ENCODE results near the gene KDM2B. TPM values are rescaled to one million over a fixed set of nuclear protein-coding genes. Genes with fewer than 3 reads are reported as not detected.

KDM2B gene
- total RNA-seq, 1 donor from 2014 or later = 36.8 TPM

- no peaks in the 10 kb centered on the region for H3K9me3 ChIP-seq
- no peaks in the 10 kb centered on the region for H3K27me3 ChIP-seq (ENCODE audit: low read depth)
- H3K36me3 ChIP-seq = peaks cover 47% of the 10 kb centered on the region
- DNase-seq (no peak), ATAC-seq (no peak)
- TF ChIP-seq CTCF (IDR thresholded peaks at IDR 0.05) = no peak
- H3K27ac ChIP-seq = no peak overlapping the region
- no peak overlapping the region for H3K4me3 ChIP-seq
- intact Hi-C loops (cut with DNase I) = no loop called here
- H3K4me1 ChIP-seq = no peaks in the 10 kb centered on the region
Observed at GRCh38 chr12:121511916-121512315, 68.9 kb downstream of the KDM2B start.

GRCh38 chr12:121509339-121509738, 71.5 kb downstream of the KDM2B start:
- intact Hi-C loops (cut with DNase I) = no loop called here
- no peak overlapping the region for H3K27ac ChIP-seq
- DNase-seq (no peak), ATAC-seq (no peak)
- H3K4me3 ChIP-seq = no peak overlapping the region
- H3K36me3 ChIP-seq = peaks cover 58% of the 10 kb centered on the region
- no peaks in the 10 kb centered on the region for H3K4me1 ChIP-seq
- no peaks in the 10 kb centered on the region for H3K27me3 ChIP-seq (ENCODE audit: low read depth)
- H3K9me3 ChIP-seq = no peaks in the 10 kb centered on the region
- TF ChIP-seq CTCF (IDR thresholded peaks at IDR 0.05) = no peak

GRCh38 chr12:121508533-121508932, 72.3 kb downstream of the KDM2B start:
- H3K36me3 ChIP-seq = peaks cover 61% of the 10 kb centered on the region

GRCh38 chr12:121507984-121508383, 72.8 kb downstream of the KDM2B start:
- H3K4me3 ChIP-seq = no peak overlapping the region
- no peak overlapping the region for H3K27ac ChIP-seq
- no peaks in the 10 kb centered on the region for H3K27me3 ChIP-seq (ENCODE audit: low read depth)
- H3K4me1 ChIP-seq = no peaks in the 10 kb centered on the region
- TF ChIP-seq CTCF (IDR thresholded peaks at IDR 0.05) = no peak
- H3K36me3 ChIP-seq = peaks cover 62% of the 10 kb centered on the region
- no peak for ATAC-seq
- intact Hi-C loops (cut with DNase I) = no loop called here
- DNase-seq = no peak
- H3K9me3 ChIP-seq = no peaks in the 10 kb centered on the region

More at GRCh38 chr12:121508533-121508932, 72.3 kb downstream of the KDM2B start:
- DNase-seq (no peak), ATAC-seq (no peak)
- no peaks in the 10 kb centered on the region for H3K4me1 ChIP-seq
- H3K9me3 ChIP-seq = no peaks in the 10 kb centered on the region
- intact Hi-C loops (cut with DNase I) = no loop called here
- TF ChIP-seq CTCF (IDR thresholded peaks at IDR 0.05) = no peak
- H3K4me3 ChIP-seq = no peak overlapping the region
- no peaks in the 10 kb centered on the region for H3K27me3 ChIP-seq (ENCODE audit: low read depth)
- no peak overlapping the region for H3K27ac ChIP-seq

GRCh38 chr12:121507245-121507644, 73.6 kb downstream of the KDM2B start:
- intact Hi-C loops (cut with DNase I) = no loop called here
- Histone ChIP-seq H3K4me1 (no peaks in the 10 kb centered on the region), H3K27ac (no peak overlapping the region), H3K4me3 (no peak overlapping the region), H3K27me3 (ENCODE audit: low read depth) (no peaks in the 10 kb centered on the region), H3K36me3 (peaks cover 57% of the 10 kb centered on the region), H3K9me3 (no peaks in the 10 kb centered on the region)
- TF ChIP-seq CTCF (IDR thresholded peaks at IDR 0.05) = no peak
- ATAC-seq = peak in 1 of 2 donors; percentile 46
- DNase-seq = no peak

- intact Hi-C loops (cut with DNase I) = no loop called here
- Histone ChIP-seq H3K4me1 (no peaks in the 10 kb centered on the region), H3K9me3 (no peaks in the 10 kb centered on the region), H3K27ac (no peak overlapping the region), H3K27me3 (ENCODE audit: low read depth) (no peaks in the 10 kb centered on the region), H3K36me3 (peaks cover 49% of the 10 kb centered on the region), H3K4me3 (no peak overlapping the region)
- no peak for TF ChIP-seq CTCF (IDR thresholded peaks at IDR 0.05)
- ATAC-seq (no peak), DNase-seq (no peak)
Observed at GRCh38 chr12:121505513-121505912, 75.3 kb downstream of the KDM2B start.

Data from lower lobe of right lung (tissue), 2 donors.